ENCODE results near the gene UBE2F.
A peak's percentile ranks its signal among the peaks of the same experiment; 100 is the strongest.
"Not testable (repeated sequence)": the region's sequence is repeated elsewhere in the genome, so short reads cannot be mapped to it uniquely, and the experiment has no call there.

UBE2F gene

DNA sequence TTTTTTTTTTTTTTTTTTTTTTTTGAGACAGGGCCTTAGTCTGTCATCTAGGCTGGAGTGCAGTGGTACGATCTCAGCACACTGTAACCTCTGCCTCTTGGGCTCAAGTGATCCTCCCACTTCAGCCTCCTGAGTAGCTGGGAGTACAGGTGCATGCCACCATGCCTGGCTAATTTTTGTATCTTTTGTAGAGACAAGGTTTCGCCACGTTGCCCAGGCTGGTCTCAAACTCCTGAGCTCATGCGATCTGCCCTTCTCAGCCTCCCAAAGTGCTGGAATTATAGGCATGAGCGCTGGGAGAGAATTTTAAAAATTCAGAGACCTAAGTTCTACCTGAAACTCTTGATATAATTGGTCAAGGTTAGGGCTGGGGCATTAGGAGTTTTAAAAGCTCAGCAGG is 14.8 kb downstream of the UBE2F start:
- WGBS (ENCODE audit: extremely low coverage, insufficient coverage, insufficient read length), result no CpG with 5 or more reads among the region's 5 CpGs
- not testable (repeated sequence) for H4K8ac ChIP-seq (ENCODE audit: low read depth, low read length)

DNA sequence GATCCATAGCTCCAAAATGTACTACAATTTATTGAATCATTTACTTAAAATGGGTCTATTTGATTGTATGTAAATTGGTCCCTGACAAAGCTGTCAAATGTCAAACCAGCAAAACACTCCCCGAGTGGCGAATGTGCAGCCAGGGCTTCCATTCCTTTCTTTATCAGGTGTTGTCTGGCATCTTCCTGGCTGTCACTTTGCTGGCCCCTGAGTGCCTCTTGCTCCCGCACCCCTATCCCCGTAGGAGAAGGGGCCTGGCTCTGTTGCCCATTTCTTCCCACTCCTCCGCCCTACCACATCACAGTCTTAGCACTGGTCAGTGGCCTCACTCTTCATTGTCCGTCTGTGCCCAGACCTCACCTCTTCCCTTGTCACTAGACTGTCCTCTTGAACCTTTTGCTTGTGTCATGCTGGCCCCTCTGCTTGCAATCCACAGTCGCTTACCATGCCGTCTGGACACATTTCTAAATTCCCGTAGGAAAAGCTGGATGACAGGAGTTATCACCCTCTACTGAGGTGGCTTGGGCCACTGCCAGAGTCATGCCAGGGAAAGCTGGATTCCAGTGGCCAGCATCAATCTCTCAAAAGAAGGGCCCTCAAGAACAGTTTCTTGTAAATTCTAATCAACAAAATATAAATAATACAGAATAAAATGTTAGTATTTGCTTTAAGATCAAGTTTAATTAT is 15.4 kb downstream of the UBE2F start:
- Histone ChIP-seq H3K4me2 (ENCODE audit: low read length) (no peak overlapping the region), H3K79me1 (ENCODE audit: low read length) (no peaks in the 10 kb centered on the region), H3K4me3 (ENCODE audit: low read depth, low read length) (no peak overlapping the region), H3K9ac (ENCODE audit: low read length) (no peak overlapping the region), H2AFZ (ENCODE audit: insufficient read depth, low read length, poor library complexity) (no peak overlapping the region), H3K36me3 (ENCODE audit: control insufficient read depth in 1 of 2, insufficient read depth in 2 of 2, low read length in 2 of 2) (peaks cover 6 to 13% of the 10 kb centered on the region in 2 experiments), H3K23ac (ENCODE audit: low read length) (peak overlapping the region; percentile 81), H3K27ac (ENCODE audit: low read depth, low read length) (no peak overlapping the region), H2BK120ac (ENCODE audit: insufficient read depth, low read length, poor library complexity) (no peak overlapping the region), H2BK12ac (ENCODE audit: low read length) (no peak overlapping the region), H3K27me3 (ENCODE audit: insufficient read depth, low read length) (no peaks in the 10 kb centered on the region), H3K4me1 (ENCODE audit: control insufficient read depth in 1 of 2, insufficient read depth in 2 of 2, low read length in 2 of 2) (no peaks in the 10 kb centered on the region), H3K79me2 (ENCODE audit: control insufficient read depth, insufficient read depth, low read length, poor library complexity) (peaks cover 2% of the 10 kb centered on the region), H3K18ac (ENCODE audit: low read length) (no peak overlapping the region), H3K4ac (ENCODE audit: low read depth, low read length) (no peak overlapping the region), H4K12ac (ENCODE audit: low read depth, low read length) (no peak overlapping the region), H4K91ac (ENCODE audit: low read depth, low read length) (no peak overlapping the region), H2BK5ac (ENCODE audit: low read depth, low read length, poor library complexity) (no peak overlapping the region), H3K14ac (ENCODE audit: low read length) (no peak overlapping the region), H2AK5ac (ENCODE audit: low read length) (no peak overlapping the region), H3K9me3 (ENCODE audit: insufficient read depth, low read depth, low read length) (no peaks in the 10 kb centered on the region), H4K8ac (ENCODE audit: low read depth, low read length) (no peak overlapping the region)
- no CpG with 5 or more reads among the region's 9 CpGs for WGBS (ENCODE audit: extremely low coverage, insufficient coverage, insufficient read length)
- DNase-seq, result no peak

More for the DNA sequence above, 14.8 kb downstream of the UBE2F start:
- H3K4ac ChIP-seq (ENCODE audit: low read depth, low read length); H3K9me3 ChIP-seq (ENCODE audit: insufficient read depth, low read depth, low read length); H2BK120ac ChIP-seq (ENCODE audit: insufficient read depth, low read length, poor library complexity); H3K14ac ChIP-seq (ENCODE audit: low read length); H3K27me3 ChIP-seq (ENCODE audit: insufficient read depth, low read length); H2AK5ac ChIP-seq (ENCODE audit: low read length); H4K12ac ChIP-seq (ENCODE audit: low read depth, low read length); H3K4me2 ChIP-seq (ENCODE audit: low read length); H3K4me1 ChIP-seq (ENCODE audit: control insufficient read depth in 1 of 2, insufficient read depth in 2 of 2, low read length in 2 of 2); H3K79me1 ChIP-seq (ENCODE audit: low read length); H3K27ac ChIP-seq (ENCODE audit: low read depth, low read length); H3K23ac ChIP-seq (ENCODE audit: low read length); H3K9ac ChIP-seq (ENCODE audit: low read length); H2AFZ ChIP-seq (ENCODE audit: insufficient read depth, low read length, poor library complexity); H3K79me2 ChIP-seq (ENCODE audit: control insufficient read depth, insufficient read depth, low read length, poor library complexity); H4K91ac ChIP-seq (ENCODE audit: low read depth, low read length); H2BK5ac ChIP-seq (ENCODE audit: low read depth, low read length, poor library complexity); H2BK12ac ChIP-seq (ENCODE audit: low read length); DNase-seq; H3K18ac ChIP-seq (ENCODE audit: low read length); H3K4me3 ChIP-seq (ENCODE audit: low read depth, low read length): not testable (repeated sequence)
- H3K36me3 ChIP-seq (ENCODE audit: control insufficient read depth in 1 of 2, insufficient read depth in 2 of 2, low read length in 2 of 2), result peaks cover 6 to 15% of the 10 kb centered on the region in 2 experiments

DNA sequence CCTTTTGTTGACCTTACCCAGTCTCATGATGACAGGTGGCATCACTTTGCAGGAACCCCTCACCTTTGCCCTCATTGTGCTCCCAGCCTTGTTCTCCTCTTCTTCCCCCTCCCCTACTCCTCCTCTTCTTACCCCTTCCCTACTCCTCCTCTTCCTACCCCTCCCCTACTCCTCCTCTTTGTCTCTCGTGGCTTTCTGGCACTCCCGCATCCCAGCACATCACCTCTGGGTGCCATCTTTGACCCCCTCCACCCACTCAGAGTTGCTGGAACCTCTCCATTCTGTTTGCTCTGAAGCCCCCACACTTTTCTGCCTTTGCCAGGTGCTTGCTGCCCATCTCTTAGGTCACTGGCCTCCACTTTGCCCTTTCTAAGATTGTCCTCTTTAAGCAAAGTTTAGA is 17.1 kb downstream of the UBE2F start:
- no peak overlapping the region for H3K18ac ChIP-seq (ENCODE audit: low read length)
- no peak overlapping the region for H2BK5ac ChIP-seq (ENCODE audit: low read depth, low read length, poor library complexity)
- no peak overlapping the region for H2BK12ac ChIP-seq (ENCODE audit: low read length)
- no peak overlapping the region for H3K14ac ChIP-seq (ENCODE audit: low read length)
- H3K27me3 ChIP-seq (ENCODE audit: insufficient read depth, low read length), result no peaks in the 10 kb centered on the region
- no peak overlapping the region for H3K4me3 ChIP-seq (ENCODE audit: low read depth, low read length)
- no peak overlapping the region for H2AFZ ChIP-seq (ENCODE audit: insufficient read depth, low read length, poor library complexity)
- no peak overlapping the region for H4K12ac ChIP-seq (ENCODE audit: low read depth, low read length)
- no peak overlapping the region for H4K91ac ChIP-seq (ENCODE audit: low read depth, low read length)
- H3K9me3 ChIP-seq (ENCODE audit: insufficient read depth, low read depth, low read length), result no peaks in the 10 kb centered on the region
- DNase-seq, result no peak
- peaks cover 2% of the 10 kb centered on the region for H3K79me2 ChIP-seq (ENCODE audit: control insufficient read depth, insufficient read depth, low read length, poor library complexity)
- no peak overlapping the region for H4K8ac ChIP-seq (ENCODE audit: low read depth, low read length)
- no peak overlapping the region for H3K27ac ChIP-seq (ENCODE audit: low read depth, low read length)
- H3K4me2 ChIP-seq (ENCODE audit: low read length), result no peak overlapping the region
- H3K9ac ChIP-seq (ENCODE audit: low read length), result no peak overlapping the region
- H2AK5ac ChIP-seq (ENCODE audit: low read length), result no peak overlapping the region
- no CpG with 5 or more reads among the region's 2 CpGs for WGBS (ENCODE audit: extremely low coverage, insufficient coverage, insufficient read length)
- no peak overlapping the region for H3K23ac ChIP-seq (ENCODE audit: low read length)
- no peak overlapping the region for H3K4ac ChIP-seq (ENCODE audit: low read depth, low read length)
- H3K79me1 ChIP-seq (ENCODE audit: low read length), result no peaks in the 10 kb centered on the region
- H2BK120ac ChIP-seq (ENCODE audit: insufficient read depth, low read length, poor library complexity), result no peak overlapping the region
- H3K4me1 ChIP-seq (ENCODE audit: control insufficient read depth in 1 of 2, insufficient read depth in 2 of 2, low read length in 2 of 2), result no peaks in the 10 kb centered on the region
- H3K36me3 ChIP-seq (ENCODE audit: control insufficient read depth in 1 of 2, insufficient read depth in 2 of 2, low read length in 2 of 2), result peaks cover 3 to 6% of the 10 kb centered on the region in 2 experiments

- Histone ChIP-seq H3K36me3 (ENCODE audit: control insufficient read depth in 1 of 2, insufficient read depth in 2 of 2, low read length in 2 of 2) (peaks cover 3 to 5% of the 10 kb centered on the region in 2 experiments), H3K14ac (ENCODE audit: low read length) (no peak overlapping the region), H3K4me3 (ENCODE audit: low read depth, low read length) (no peak overlapping the region), H4K91ac (ENCODE audit: low read depth, low read length) (no peak overlapping the region), H3K9me3 (ENCODE audit: insufficient read depth, low read depth, low read length) (no peaks in the 10 kb centered on the region), H2AK5ac (ENCODE audit: low read length) (no peak overlapping the region), H3K23ac (ENCODE audit: low read length) (peak overlapping the region; percentile 2), H3K9ac (ENCODE audit: low read length) (no peak overlapping the region), H3K79me2 (ENCODE audit: control insufficient read depth, insufficient read depth, low read length, poor library complexity) (no peaks in the 10 kb centered on the region), H4K8ac (ENCODE audit: low read depth, low read length) (no peak overlapping the region), H3K27me3 (ENCODE audit: insufficient read depth, low read length) (no peaks in the 10 kb centered on the region), H3K79me1 (ENCODE audit: low read length) (no peaks in the 10 kb centered on the region), H3K4ac (ENCODE audit: low read depth, low read length) (no peak overlapping the region), H2BK120ac (ENCODE audit: insufficient read depth, low read length, poor library complexity) (no peak overlapping the region), H3K4me2 (ENCODE audit: low read length) (no peak overlapping the region), H3K27ac (ENCODE audit: low read depth, low read length) (no peak overlapping the region), H2BK5ac (ENCODE audit: low read depth, low read length, poor library complexity) (no peak overlapping the region), H3K18ac (ENCODE audit: low read length) (no peak overlapping the region), H4K12ac (ENCODE audit: low read depth, low read length) (no peak overlapping the region), H2BK12ac (ENCODE audit: low read length) (no peak overlapping the region), H2AFZ (ENCODE audit: insufficient read depth, low read length, poor library complexity) (no peak overlapping the region), H3K4me1 (ENCODE audit: control insufficient read depth in 1 of 2, insufficient read depth in 2 of 2, low read length in 2 of 2) (no peaks in the 10 kb centered on the region)
- no CpG with 5 or more reads among the region's 3 CpGs for WGBS (ENCODE audit: extremely low coverage, insufficient coverage, insufficient read length)
- no peak for DNase-seq
These were observed 20.5 kb downstream of the UBE2F start for GRCh38 chr2:237987268-237987667.
